Calu3 (cell line): ENCODE results near the gene MLC1. TPM values are rescaled to one million over a fixed set of nuclear protein-coding genes. Genes with fewer than 3 reads are reported as not detected.

Experiments used
- BruUV-seq: library from RNA; stranded (reverse); fragments of 400-500 nt; replicated peaks from 2 replicates; lab custom pipeline; 2021; lab: Mats Ljungman, UMichigan
- CTCF ChIA-PET: fragments of 300-600 bp; sonication (Branson Sonifier 250); formaldehyde crosslinking; loops from one replicate; lab custom pipeline; 2022; ENCODE audit warnings: antibody characterized with exemption; lab: Charles Lee
- DNase-seq: peaks from one replicate; pipeline ENCODE4 v3.0.0; 2022
- H3K27ac Mint-ChIP-seq: one replicate; pipeline ENCODE4 v1.8.0; 2022; ENCODE audit warnings: mixed read lengths; ENCODE audit not compliant: unreplicated experiment
- H3K27me3 Mint-ChIP-seq: one replicate; pipeline ENCODE4 v1.8.0; 2022; ENCODE audit warnings: mixed read lengths; ENCODE audit not compliant: unreplicated experiment
- H3K36me3 Mint-ChIP-seq: one replicate; pipeline ENCODE4 v1.8.0; 2022; ENCODE audit warnings: mild to moderate bottlenecking, moderate library complexity, mixed read lengths; ENCODE audit not compliant: insufficient read depth, unreplicated experiment
- H3K4me1 Mint-ChIP-seq: one replicate; pipeline ENCODE4 v1.8.0; 2022; ENCODE audit warnings: mild to moderate bottlenecking, low read depth, mixed read lengths; ENCODE audit not compliant: unreplicated experiment
- H3K4me3 Mint-ChIP-seq: one replicate; pipeline ENCODE4 v1.8.0; 2022; ENCODE audit warnings: mild to moderate bottlenecking, low read depth, moderate library complexity, mixed read lengths; ENCODE audit not compliant: unreplicated experiment
- H3K9me3 Mint-ChIP-seq: one replicate; pipeline ENCODE4 v1.8.0; 2022; ENCODE audit warnings: low read depth, mixed read lengths; ENCODE audit not compliant: unreplicated experiment
- intact Hi-C: fragments of 100-400 bp; cut with micrococcal nuclease; formaldehyde crosslinking; loops from one replicate; pipeline ENCODE4 v1.10.0; 2022; ENCODE audit not compliant: unreplicated experiment
- total RNA-seq: library from RNA; stranded (reverse); gene quantifications from 2 replicates; pipeline ENCODE4 v1.2.3, GENCODE V29; 2022
- TF ChIP-seq, protein P1 (sequence below): fragments of 200-600 bp; IDR thresholded peaks from one replicate; pipeline ENCODE4 v1.8.0; 2022; ENCODE audit warnings: antibody characterized with exemption; ENCODE audit not compliant: unreplicated experiment

The MLC1 gene
- total RNA-seq, 1 experiment from 2014 or later: not detected

DNA sequence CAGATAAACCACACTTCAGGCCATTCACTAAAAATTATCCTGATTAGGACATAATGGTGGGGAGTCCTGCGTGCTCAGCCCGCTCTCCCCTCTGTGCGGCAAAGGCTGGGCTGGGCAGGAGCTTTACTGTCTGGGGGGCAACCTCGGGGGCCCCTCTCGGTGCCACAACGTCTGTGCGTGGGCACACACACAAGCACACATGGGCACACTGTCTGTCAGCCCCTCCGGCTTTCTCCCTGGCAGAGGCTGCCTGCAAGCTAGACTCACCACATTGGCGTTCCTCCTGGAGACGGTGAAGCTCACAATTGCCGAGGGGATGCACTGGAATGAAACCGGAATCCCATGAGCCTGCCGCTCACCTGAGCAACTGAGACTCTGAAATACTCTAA lies 5.2 kb downstream of the MLC1 start:
- Mint-ChIP-seq H3K36me3 (peaks cover 4% of the 10 kb centered on the region), H3K27me3 (peaks cover 67% of the 10 kb centered on the region), H3K4me3 (no peak overlapping the region), H3K27ac (no peak overlapping the region), H3K4me1 (peaks cover 11% of the 10 kb centered on the region), H3K9me3 (no peaks in the 10 kb centered on the region)
- CTCF ChIA-PET: no interaction called here
- TF ChIP-seq, protein P1, sequence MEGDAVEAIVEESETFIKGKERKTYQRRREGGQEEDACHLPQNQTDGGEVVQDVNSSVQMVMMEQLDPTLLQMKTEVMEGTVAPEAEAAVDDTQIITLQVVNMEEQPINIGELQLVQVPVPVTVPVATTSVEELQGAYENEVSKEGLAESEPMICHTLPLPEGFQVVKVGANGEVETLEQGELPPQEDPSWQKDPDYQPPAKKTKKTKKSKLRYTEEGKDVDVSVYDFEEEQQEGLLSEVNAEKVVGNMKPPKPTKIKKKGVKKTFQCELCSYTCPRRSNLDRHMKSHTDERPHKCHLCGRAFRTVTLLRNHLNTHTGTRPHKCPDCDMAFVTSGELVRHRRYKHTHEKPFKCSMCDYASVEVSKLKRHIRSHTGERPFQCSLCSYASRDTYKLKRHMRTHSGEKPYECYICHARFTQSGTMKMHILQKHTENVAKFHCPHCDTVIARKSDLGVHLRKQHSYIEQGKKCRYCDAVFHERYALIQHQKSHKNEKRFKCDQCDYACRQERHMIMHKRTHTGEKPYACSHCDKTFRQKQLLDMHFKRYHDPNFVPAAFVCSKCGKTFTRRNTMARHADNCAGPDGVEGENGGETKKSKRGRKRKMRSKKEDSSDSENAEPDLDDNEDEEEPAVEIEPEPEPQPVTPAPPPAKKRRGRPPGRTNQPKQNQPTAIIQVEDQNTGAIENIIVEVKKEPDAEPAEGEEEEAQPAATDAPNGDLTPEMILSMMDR: no peak
- no TSS peak for BruUV-seq
- DNase-seq: no peak
- intact Hi-C loops: no loop called here

- Mint-ChIP-seq H3K4me1 (peaks cover 11% of the 10 kb centered on the region), H3K36me3 (peaks cover 4% of the 10 kb centered on the region), H3K27me3 (peaks cover 69% of the 10 kb centered on the region), H3K4me3 (no peak overlapping the region), H3K9me3 (no peaks in the 10 kb centered on the region), H3K27ac (no peak overlapping the region)
- no peak for DNase-seq
- intact Hi-C loops: no loop called here
- no TSS peak for BruUV-seq
- TF ChIP-seq, protein P1: no peak
- CTCF ChIA-PET: no interaction called here
Measured at GRCh38 chr22:50078761-50079160, 6.5 kb downstream of the MLC1 start.

DNA sequence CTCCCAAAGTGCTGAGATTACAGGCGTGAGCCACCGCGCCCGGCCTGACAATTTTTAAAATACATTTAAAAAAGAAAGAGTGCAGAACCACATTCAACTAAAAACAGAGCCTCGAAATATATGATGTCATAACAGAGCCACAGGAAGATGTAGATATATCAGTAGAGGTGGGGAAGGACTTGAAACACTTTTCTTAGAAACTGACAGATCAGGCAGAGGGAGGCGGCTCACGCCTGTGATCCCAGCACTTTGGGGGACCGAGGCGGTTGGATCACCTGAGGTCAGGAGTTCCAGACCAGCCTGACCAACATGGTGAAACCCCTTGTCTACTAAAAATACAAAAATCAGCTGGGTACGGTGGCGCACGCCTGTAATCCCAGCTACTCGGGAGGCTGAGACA lies 7.0 kb downstream of the MLC1 start:
- Mint-ChIP-seq H3K27ac (no peak overlapping the region), H3K4me3 (no peak overlapping the region), H3K4me1 (peaks cover 6% of the 10 kb centered on the region), H3K36me3 (peaks cover 4% of the 10 kb centered on the region), H3K27me3 (peaks cover 64% of the 10 kb centered on the region), H3K9me3 (no peaks in the 10 kb centered on the region)
- intact Hi-C loops: no loop called here
- CTCF ChIA-PET: no interaction called here
- no peak for DNase-seq
- TF ChIP-seq, protein P1: no peak
- no TSS peak for BruUV-seq

DNA sequence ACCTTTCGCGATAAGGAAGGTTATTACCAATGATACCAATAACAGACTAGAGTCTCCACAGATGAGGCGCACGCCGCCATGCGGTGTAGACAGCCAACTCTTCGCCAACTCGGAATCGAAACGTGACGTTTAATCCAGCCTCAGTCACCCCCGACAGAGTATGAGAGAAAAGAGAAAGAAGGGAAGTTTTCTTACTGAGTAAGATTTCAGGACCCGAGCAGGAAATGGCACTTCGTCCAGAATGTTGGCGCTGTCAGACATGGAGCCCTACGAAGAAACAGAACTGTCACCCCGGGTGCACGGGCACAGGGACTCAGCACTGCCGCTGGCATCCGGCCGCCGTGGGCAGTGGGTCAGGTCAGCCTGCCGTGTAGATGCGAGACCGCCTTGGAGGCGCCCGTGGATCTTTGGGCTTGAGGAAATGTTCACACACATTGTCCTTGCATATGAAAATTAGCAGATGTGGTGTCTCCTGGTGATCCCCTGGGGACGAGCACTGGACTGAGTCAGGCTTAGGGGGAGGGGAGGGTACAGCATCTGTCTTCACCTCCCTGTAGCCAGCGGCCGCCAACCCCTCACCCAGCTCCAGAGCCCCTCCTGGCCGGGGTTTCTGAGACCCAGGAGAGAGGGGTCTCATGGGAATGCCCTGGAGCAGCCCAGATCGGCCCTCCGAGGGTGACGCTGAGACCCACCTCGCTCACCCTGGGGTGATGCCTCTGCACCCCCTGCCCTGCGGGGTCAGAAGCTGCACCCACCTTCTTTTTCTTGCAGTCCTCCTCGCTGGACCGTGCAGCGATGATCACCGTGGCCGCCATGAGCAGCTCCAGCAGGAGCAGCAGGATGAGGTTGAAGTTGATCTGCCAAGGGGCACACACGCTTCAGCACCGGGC lies 8.3 kb downstream of the MLC1 start:
- TF ChIP-seq, protein P1: no peak
- no TSS peak for BruUV-seq
- Mint-ChIP-seq H3K27me3 (peaks cover 51% of the 10 kb centered on the region), H3K36me3 (no peaks in the 10 kb centered on the region), H3K4me3 (no peak overlapping the region), H3K4me1 (no peaks in the 10 kb centered on the region), H3K9me3 (no peaks in the 10 kb centered on the region), H3K27ac (no peak overlapping the region)
- no peak for DNase-seq
- intact Hi-C loops: no loop called here
- CTCF ChIA-PET: interaction anchor here (0.6 kb wide), 2 partner anchors 19 to 96 kb away, joined by 3 to 6 read pairs; no protein-coding TSS in a partner anchor
